GM23338 (cell line): ENCODE measurements around the gene ACO2. TPM values are rescaled to one million over a fixed set of nuclear protein-coding genes. Genes with fewer than 3 reads are reported as not detected.
A peak's percentile ranks its signal among the peaks of the same experiment; 100 is the strongest.
"Not testable (repeated sequence)": the region's sequence is repeated elsewhere in the genome, so short reads cannot be mapped to it uniquely, and the experiment has no call there.

Experiments used
- ATAC-seq: fragments of 200-7000 bp; cut with Tn5 transposase; 3 replicates; pipeline ENCODE4 v1.9.1; 2020
- DNase-seq: peaks from one replicate; pipeline ENCODE4 v3.0.0-alpha.2; 2015; ENCODE audit warnings: low spot score
- H2AFZ ChIP-seq: fragments of 200-600 bp; sonication (generic); 2 replicates; pipeline ENCODE4 v1.8.0; 2016; ENCODE audit warnings: antibody characterized with exemption, mild to moderate bottlenecking, moderate library complexity
- H3F3A ChIP-seq: fragments of 200-600 bp; sonication (generic); replicated peaks from 2 replicates; pipeline ENCODE4 v1.8.0; 2017; ENCODE audit warnings: antibody characterized with exemption, mixed run types, low read depth
- H3K27ac ChIP-seq: fragments of 200-600 bp; sonication (generic); 2 replicates; pipeline ENCODE4 v1.6.1; 2016; ENCODE audit warnings: low read depth
- H3K27me3 ChIP-seq: fragments of 200-600 bp; sonication (generic); 2 replicates; pipeline ENCODE4 v1.8.0; 2016; ENCODE audit warnings: mild to moderate bottlenecking, mixed run types, moderate library complexity; ENCODE audit not compliant: insufficient read depth
- H3K36me3 ChIP-seq: fragments of 200-600 bp; sonication (generic); 2 replicates; pipeline ENCODE4 v1.8.0; 2016; ENCODE audit warnings: mild to moderate bottlenecking; ENCODE audit not compliant: insufficient read depth
- H3K4me1 ChIP-seq: fragments of 200-600 bp; sonication (generic); 2 replicates; pipeline ENCODE4 v1.8.0; 2016; ENCODE audit warnings: mild to moderate bottlenecking, moderate library complexity; ENCODE audit not compliant: insufficient read depth
- H3K4me2 ChIP-seq: fragments of 200-600 bp; sonication (generic); 2 replicates; pipeline ENCODE4 v1.7.1; 2017; ENCODE audit warnings: mixed run types
- H3K4me3 ChIP-seq: fragments of 200-600 bp; sonication (generic); 2 replicates; pipeline ENCODE4 v1.6.1; 2016; ENCODE audit warnings: mixed run types
- H3K79me2 ChIP-seq: fragments of 200-600 bp; sonication (generic); replicated peaks from 2 replicates; pipeline ENCODE4 v1.8.0; 2017; ENCODE audit warnings: mild to moderate bottlenecking; ENCODE audit not compliant: insufficient read depth
- H3K9me2 ChIP-seq: fragments of 200-600 bp; sonication (generic); 2 replicates; pipeline ENCODE4 v1.8.0; 2017; ENCODE audit not compliant: insufficient read depth
- H4K20me1 ChIP-seq: fragments of 200-600 bp; sonication (generic); replicated peaks from 2 replicates; pipeline ENCODE4 v1.8.0; 2017; ENCODE audit warnings: mild to moderate bottlenecking; ENCODE audit not compliant: insufficient read depth
- H3K27ac Mint-ChIP-seq: 2 replicates; pipeline ENCODE4 v1.8.0; 2020; ENCODE audit warnings: inconsistent platforms, mild to moderate bottlenecking, moderate library complexity, mixed read lengths
- H3K27me3 Mint-ChIP-seq: 3 replicates; pipeline ENCODE4 v1.8.0; 2022; ENCODE audit warnings: low read depth, mild to moderate bottlenecking, moderate library complexity, mixed read lengths, inconsistent platforms; ENCODE audit not compliant: insufficient read depth, poor library complexity
- H3K36me3 Mint-ChIP-seq: 3 replicates; pipeline ENCODE4 v1.8.0; 2021; ENCODE audit warnings: low read depth, mild to moderate bottlenecking, inconsistent platforms, moderate library complexity, mixed read lengths
- H3K4me1 Mint-ChIP-seq: 3 replicates; pipeline ENCODE4 v1.8.0; 2020; ENCODE audit warnings: mild to moderate bottlenecking, inconsistent platforms, mixed read lengths
- H3K4me3 Mint-ChIP-seq: 3 replicates; pipeline ENCODE4 v1.8.0; 2021; ENCODE audit warnings: moderate library complexity, mild to moderate bottlenecking, inconsistent platforms, mixed read lengths
- H3K9me3 Mint-ChIP-seq: 3 replicates; pipeline ENCODE4 v1.8.0; 2020; ENCODE audit warnings: moderate library complexity, mild to moderate bottlenecking, inconsistent platforms, mixed read lengths
- EZH2phosphoT487 ChIP-seq: fragments of 200-600 bp; sonication (generic); IDR thresholded peaks from one replicate; pipeline ENCODE4 v1.8.1; 2018; ENCODE audit warnings: antibody characterized with exemption; ENCODE audit not compliant: unreplicated experiment
- JUNB ChIP-seq: IDR thresholded peaks from one replicate; pipeline ENCODE4 v1.6.1; 2016; ENCODE audit warnings: antibody characterized with exemption; ENCODE audit not compliant: unreplicated experiment
- NANOG ChIP-seq: IDR thresholded peaks from 2 replicates; pipeline ENCODE4 v1.6.1; 2016; ENCODE audit warnings: antibody characterized with exemption, borderline replicate concordance
- POLR2AphosphoS5 ChIP-seq: IDR thresholded peaks from 2 replicates; pipeline ENCODE4 v1.6.1; 2016; ENCODE audit warnings: antibody characterized with exemption, low read depth
- REST ChIP-seq: IDR thresholded peaks from one replicate; pipeline ENCODE4 v1.6.1; 2018; ENCODE audit warnings: antibody characterized with exemption; ENCODE audit not compliant: unreplicated experiment
- ZNF331 ChIP-seq: fragments of 250-450 bp; sonication (Bioruptor Pico); IDR thresholded peaks from 2 replicates; pipeline ENCODE4 v1.5.0; 2020; ENCODE audit warnings: low read depth, mild to moderate bottlenecking, moderate library complexity
- polyA plus RNA-seq: library from polyadenylated mRNA; unstranded; fragments of >200 nt; fragmentation: Nextera tagmentation; extraction: Ambion mirVana; gene quantifications from 2 replicates; pipeline ENCODE4 v1.2.1, GENCODE V29; 2016
- total RNA-seq: library from RNA; depleted of rRNA; stranded (reverse); fragments of >200 nt; shearing (Covaris generic); gene quantifications from 2 replicates; pipeline ENCODE4 v1.2.3, GENCODE V29; 2014
- TF ChIP-seq, protein P1 (sequence below): IDR thresholded peaks from 2 replicates; pipeline ENCODE4 v1.6.1; 2016; ENCODE audit warnings: antibody characterized with exemption

The ACO2 gene
- total and polyA plus RNA-seq, 2 experiments from 2014 or later: 36.2 to 79.7 TPM

- not testable (repeated sequence) for H3K4me2 ChIP-seq, H3K79me2 ChIP-seq, H3F3A ChIP-seq, DNase-seq, ATAC-seq, H3K27me3 ChIP-seq, H3K4me3 ChIP-seq, H3K9me2 ChIP-seq, H3K36me3 ChIP-seq, H3K36me3 Mint-ChIP-seq, H4K20me1 ChIP-seq, H3K4me3 Mint-ChIP-seq, H3K27ac Mint-ChIP-seq, H3K27ac ChIP-seq, H3K9me3 Mint-ChIP-seq
- Histone ChIP-seq H3K4me1 (peaks cover 26% of the 10 kb centered on the region), H2AFZ (peak overlapping the region; percentile 86; the same call in 1 of the 2 replicates)
- Mint-ChIP-seq H3K27me3 (peaks cover 22% of the 10 kb centered on the region), H3K4me1 (peaks cover 45% of the 10 kb centered on the region)
These were observed 89.3 kb downstream of the ACO2 start for GRCh38 chr22:41558241-41558630.

DNA sequence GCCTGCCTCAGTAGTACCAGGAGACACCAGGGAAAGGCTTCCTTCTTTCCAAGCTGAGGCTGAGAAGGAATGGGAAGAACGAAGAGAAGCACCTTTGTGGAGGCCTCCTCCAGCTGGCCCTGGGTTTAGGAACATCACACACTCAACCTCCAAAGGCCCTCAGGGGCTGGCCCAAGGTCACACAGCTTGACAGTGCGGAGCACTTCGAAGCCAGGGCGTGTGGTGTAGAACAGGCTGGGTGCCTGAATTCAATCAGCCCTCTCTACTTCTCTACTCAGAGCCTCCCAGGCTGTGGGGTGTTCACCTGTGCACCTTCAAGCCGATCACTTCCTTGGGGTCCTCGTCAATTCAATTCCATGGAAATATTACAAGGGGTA, 91.2 kb downstream of the ACO2 start:
- Histone ChIP-seq H3K79me2 (no peaks in the 10 kb centered on the region), H3F3A (no peaks in the 10 kb centered on the region), H3K9me2 (no peaks in the 10 kb centered on the region), H3K4me2 (peak overlapping the region; percentile 66; the same call in 1 of the 2 replicates), H4K20me1 (no peaks in the 10 kb centered on the region), H3K27ac (no peak overlapping the region), H3K36me3 (no peaks in the 10 kb centered on the region), H3K27me3 (no peaks in the 10 kb centered on the region), H3K4me3 (no peak overlapping the region), H2AFZ (peak overlapping the region; percentile 72), H3K4me1 (peaks cover 26% of the 10 kb centered on the region)
- TF ChIP-seq REST (no peak), EZH2phosphoT487 (no peak), POLR2AphosphoS5 (no peak), JUNB (no peak), NANOG (no peak), ZNF331 (CRISPR knock-in tag) (no peak)
- TF ChIP-seq, protein P1, sequence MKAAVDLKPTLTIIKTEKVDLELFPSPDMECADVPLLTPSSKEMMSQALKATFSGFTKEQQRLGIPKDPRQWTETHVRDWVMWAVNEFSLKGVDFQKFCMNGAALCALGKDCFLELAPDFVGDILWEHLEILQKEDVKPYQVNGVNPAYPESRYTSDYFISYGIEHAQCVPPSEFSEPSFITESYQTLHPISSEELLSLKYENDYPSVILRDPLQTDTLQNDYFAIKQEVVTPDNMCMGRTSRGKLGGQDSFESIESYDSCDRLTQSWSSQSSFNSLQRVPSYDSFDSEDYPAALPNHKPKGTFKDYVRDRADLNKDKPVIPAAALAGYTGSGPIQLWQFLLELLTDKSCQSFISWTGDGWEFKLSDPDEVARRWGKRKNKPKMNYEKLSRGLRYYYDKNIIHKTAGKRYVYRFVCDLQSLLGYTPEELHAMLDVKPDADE: no peak
- peak overlapping the region; percentile 53; the same call in 2 of the 3 replicates for H3K4me3 Mint-ChIP-seq
- no peak for DNase-seq
- H3K9me3 Mint-ChIP-seq: no peaks in the 10 kb centered on the region
- H3K36me3 Mint-ChIP-seq: no peaks in the 10 kb centered on the region
- H3K4me1 Mint-ChIP-seq: peaks cover 47% of the 10 kb centered on the region
- ATAC-seq: peak; percentile 11
- H3K27me3 Mint-ChIP-seq: peaks cover 22% of the 10 kb centered on the region
- H3K27ac Mint-ChIP-seq: 0 out of 2 replicates have a peak overlapping the region, but pooled peaks have one; percentile 27
